Measurements from ENCODE around the gene TRHDE. TPM values are rescaled to one million over a fixed set of nuclear protein-coding genes. Genes with fewer than 3 reads are reported as not detected.

The TRHDE gene
- total and polyA plus RNA-seq, 7 donors = 0.42 to 10.0 (median 2.9) TPM

GRCh38 chr12:72359416-72359815 is 87.2 kb downstream of the TRHDE start:
- intact Hi-C loops (cut with DNase I) = no loop called here
- H3K27ac ChIP-seq = no peak overlapping the region
- H3K27me3 ChIP-seq = no peaks in the 10 kb centered on the region
- DNase-seq = no peak
- no peak overlapping the region for H3K4me3 ChIP-seq
- H3K36me3 ChIP-seq = no peaks in the 10 kb centered on the region
- WGBS, 2 donors = 72 to 93% methylated on average over 3 of the region's 3 CpGs
- no peaks in the 10 kb centered on the region for H3K9me3 ChIP-seq
- H3K4me1 ChIP-seq = no peaks in the 10 kb centered on the region
- no peak for TF ChIP-seq EP300 (IDR thresholded peaks at IDR 0.05)
- TF ChIP-seq, protein P1, sequence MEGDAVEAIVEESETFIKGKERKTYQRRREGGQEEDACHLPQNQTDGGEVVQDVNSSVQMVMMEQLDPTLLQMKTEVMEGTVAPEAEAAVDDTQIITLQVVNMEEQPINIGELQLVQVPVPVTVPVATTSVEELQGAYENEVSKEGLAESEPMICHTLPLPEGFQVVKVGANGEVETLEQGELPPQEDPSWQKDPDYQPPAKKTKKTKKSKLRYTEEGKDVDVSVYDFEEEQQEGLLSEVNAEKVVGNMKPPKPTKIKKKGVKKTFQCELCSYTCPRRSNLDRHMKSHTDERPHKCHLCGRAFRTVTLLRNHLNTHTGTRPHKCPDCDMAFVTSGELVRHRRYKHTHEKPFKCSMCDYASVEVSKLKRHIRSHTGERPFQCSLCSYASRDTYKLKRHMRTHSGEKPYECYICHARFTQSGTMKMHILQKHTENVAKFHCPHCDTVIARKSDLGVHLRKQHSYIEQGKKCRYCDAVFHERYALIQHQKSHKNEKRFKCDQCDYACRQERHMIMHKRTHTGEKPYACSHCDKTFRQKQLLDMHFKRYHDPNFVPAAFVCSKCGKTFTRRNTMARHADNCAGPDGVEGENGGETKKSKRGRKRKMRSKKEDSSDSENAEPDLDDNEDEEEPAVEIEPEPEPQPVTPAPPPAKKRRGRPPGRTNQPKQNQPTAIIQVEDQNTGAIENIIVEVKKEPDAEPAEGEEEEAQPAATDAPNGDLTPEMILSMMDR (IDR thresholded peaks at IDR 0.05) = no peak
- no peak for TF ChIP-seq POLR2AphosphoS5 (IDR thresholded peaks at IDR 0.05)
- TF ChIP-seq POLR2A (IDR thresholded peaks at IDR 0.05) = no peak

DNA sequence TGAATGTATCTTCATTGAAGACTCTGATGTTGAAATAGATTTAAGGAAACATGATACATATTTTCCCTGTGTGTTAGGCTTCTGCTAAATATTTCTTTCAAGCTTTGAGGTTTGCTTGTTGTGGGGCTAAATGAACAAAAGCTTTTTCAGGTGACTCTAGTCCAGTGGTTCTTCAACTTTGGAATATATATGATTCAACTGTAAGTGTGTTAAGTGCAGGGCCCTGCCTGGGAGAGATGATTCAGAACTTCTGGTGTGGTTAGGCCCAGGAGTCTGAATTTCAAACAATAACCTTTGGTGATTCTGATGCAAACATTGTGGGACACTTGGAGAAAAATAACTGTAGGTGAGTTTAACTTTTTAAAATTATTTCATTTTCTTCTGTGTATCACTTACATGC is 93.0 kb downstream of the TRHDE start:
- DNase-seq = no peak
- no peak for TF ChIP-seq POLR2AphosphoS5 (IDR thresholded peaks at IDR 0.05)
- TF ChIP-seq EP300 (IDR thresholded peaks at IDR 0.05) = no peak
- no peak for TF ChIP-seq POLR2A (IDR thresholded peaks at IDR 0.05)
- TF ChIP-seq, protein P1 (IDR thresholded peaks at IDR 0.05) = no peak
- Histone ChIP-seq H3K9me3 (no peaks in the 10 kb centered on the region), H3K36me3 (no peaks in the 10 kb centered on the region), H3K4me3 (no peak overlapping the region), H3K27me3 (no peaks in the 10 kb centered on the region), H3K4me1 (no peaks in the 10 kb centered on the region), H3K27ac (no peak overlapping the region)
- intact Hi-C loops (cut with DNase I) = no loop called here

DNA sequence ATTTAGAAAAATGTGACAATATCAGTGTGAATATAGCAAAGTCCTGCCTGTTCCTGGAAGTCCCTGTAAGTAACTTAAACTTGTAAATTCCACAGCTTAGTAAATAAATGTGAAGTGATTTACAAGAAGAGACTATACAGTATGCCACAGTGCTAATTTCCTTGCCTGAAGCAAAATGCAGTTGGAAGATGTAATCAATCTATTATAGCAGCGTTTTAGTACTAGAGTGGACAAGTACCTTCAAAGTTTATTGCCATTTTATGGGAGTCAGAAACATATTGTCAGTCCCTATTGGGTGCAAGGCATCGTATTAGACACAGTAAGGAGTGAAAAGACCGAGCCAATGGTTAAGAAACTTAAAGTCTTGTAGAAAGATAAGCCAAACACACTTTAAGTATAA is 94.1 kb downstream of the TRHDE start:
- no peaks in the 10 kb centered on the region for H3K9me3 ChIP-seq
- H3K27me3 ChIP-seq = no peaks in the 10 kb centered on the region
- no peak for DNase-seq
- H3K4me1 ChIP-seq = no peaks in the 10 kb centered on the region
- no peak overlapping the region for H3K4me3 ChIP-seq
- H3K36me3 ChIP-seq = no peaks in the 10 kb centered on the region
- TF ChIP-seq POLR2A (IDR thresholded peaks at IDR 0.05) (no peak), POLR2AphosphoS5 (IDR thresholded peaks at IDR 0.05) (no peak), EP300 (IDR thresholded peaks at IDR 0.05) (no peak)
- TF ChIP-seq, protein P1 (IDR thresholded peaks at IDR 0.05) = no peak
- intact Hi-C loops (cut with DNase I) = no loop called here
- no peak overlapping the region for H3K27ac ChIP-seq
- WGBS, 2 donors = 19 to 48% methylated on average over 3 of the region's 3 CpGs

DNA sequence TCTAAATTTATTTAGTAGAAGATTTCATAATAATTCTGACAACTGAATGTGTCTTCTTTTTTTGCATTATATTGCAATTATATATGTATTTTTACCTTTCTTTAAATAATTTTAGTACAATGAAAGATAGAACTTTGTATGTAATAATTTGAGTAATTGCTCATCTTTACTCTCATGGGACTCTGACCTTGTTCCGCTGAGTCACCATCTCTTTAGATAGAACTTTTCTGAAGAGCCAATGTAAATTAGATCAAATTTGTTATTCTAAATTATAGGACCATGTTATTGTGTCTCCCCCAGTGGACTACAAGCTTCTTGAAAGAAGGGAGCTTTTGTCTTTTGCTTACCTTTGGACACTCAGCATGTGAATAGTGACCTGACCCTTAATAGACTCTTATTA is 96.1 kb downstream of the TRHDE start:
- TF ChIP-seq POLR2A (IDR thresholded peaks at IDR 0.05) = no peak
- TF ChIP-seq EP300 (IDR thresholded peaks at IDR 0.05) = no peak
- DNase-seq = no peak
- WGBS, 2 donors = 66 to 87% methylated on average over 1 of the region's 1 CpG
- Histone ChIP-seq H3K27ac (no peak overlapping the region), H3K4me1 (no peaks in the 10 kb centered on the region), H3K27me3 (no peaks in the 10 kb centered on the region), H3K36me3 (no peaks in the 10 kb centered on the region), H3K9me3 (no peaks in the 10 kb centered on the region), H3K4me3 (no peak overlapping the region)
- intact Hi-C loops (cut with DNase I) = no loop called here

GRCh38 chr12:72368719-72369422 is 96.7 kb downstream of the TRHDE start:
- intact Hi-C loops (cut with DNase I) = no loop called here
- H3K9me3 ChIP-seq = no peaks in the 10 kb centered on the region
- H3K4me3 ChIP-seq = no peak overlapping the region
- H3K4me1 ChIP-seq = no peaks in the 10 kb centered on the region
- H3K36me3 ChIP-seq = no peaks in the 10 kb centered on the region
- no peak for DNase-seq
- H3K27me3 ChIP-seq = no peaks in the 10 kb centered on the region
- no peak for TF ChIP-seq EP300 (IDR thresholded peaks at IDR 0.05)
- no peak for TF ChIP-seq POLR2AphosphoS5 (IDR thresholded peaks at IDR 0.05)
- TF ChIP-seq POLR2A (IDR thresholded peaks at IDR 0.05) = no peak
- TF ChIP-seq, protein P1 (IDR thresholded peaks at IDR 0.05) = no peak
- no peak overlapping the region for H3K27ac ChIP-seq
- 34 to 60% methylated on average over 3 of the region's 3 CpGs for WGBS, 2 donors

Data from sigmoid colon (tissue), 7 donors.